Kidney epithelial cell (primary cell): ENCODE results near the gene ARHGAP31. TPM values are rescaled to one million over a fixed set of nuclear protein-coding genes. Genes with fewer than 3 reads are reported as not detected.
A peak's percentile ranks its signal among the peaks of the same experiment; 100 is the strongest.

Experiments
- DNase-seq: peaks from one replicate; pipeline ENCODE4 v3.0.0-alpha.2; 2010; ENCODE audit warnings: low read depth
- H3K27me3 ChIP-seq: 2 replicates; pipeline ENCODE4 v1.6.0; 2011; ENCODE audit warnings: low read length; ENCODE audit not compliant: control insufficient read depth, insufficient read depth
- H3K36me3 ChIP-seq: 2 replicates; pipeline ENCODE4 v1.5.1; 2011; ENCODE audit warnings: low read length; ENCODE audit not compliant: control insufficient read depth, insufficient read depth
- H3K4me3 ChIP-seq: 2 replicates; pipeline ENCODE4 v1.5.1; 2011; ENCODE audit warnings: low read depth, mild to moderate bottlenecking, control low read depth, low read length
- total RNA-seq: library from RNA; depleted of rRNA; stranded (reverse); fragments of >200 nt; gene quantifications from 2 replicates; pipeline ENCODE4 v1.2.3, GENCODE V29; 2015
- TF ChIP-seq, protein P1 (sequence below): IDR thresholded peaks from 2 replicates; pipeline ENCODE4 v1.5.1; 2011; ENCODE audit warnings: mild to moderate bottlenecking, moderate library complexity, low read length, control low read depth, inconsistent platforms; ENCODE audit not compliant: insufficient read depth, poor library complexity, severe bottlenecking

Gene ARHGAP31
- total RNA-seq, 1 donor from 2014 or later, result 18.5 TPM

DNA sequence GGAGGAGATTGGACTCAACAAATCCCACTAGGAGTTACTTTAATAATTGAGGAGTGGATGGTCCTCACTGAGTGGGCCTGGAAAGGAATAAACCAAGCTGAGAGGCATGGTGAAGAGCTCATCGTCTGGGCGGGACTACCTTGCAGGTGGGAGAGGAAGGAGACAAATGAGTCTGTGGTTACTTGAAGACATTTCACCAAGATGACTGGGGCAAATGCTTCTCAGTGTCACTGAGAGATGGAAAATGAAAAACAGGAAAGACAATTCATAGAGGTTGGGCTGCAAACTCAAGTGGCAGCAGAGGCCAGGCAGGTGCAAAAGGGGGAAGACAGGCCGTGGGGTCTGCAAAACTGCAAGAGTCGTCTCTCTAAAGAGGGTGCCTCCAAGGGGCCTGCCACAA is 1.5 kb upstream of the ARHGAP31 start:
- TF ChIP-seq, protein P1, sequence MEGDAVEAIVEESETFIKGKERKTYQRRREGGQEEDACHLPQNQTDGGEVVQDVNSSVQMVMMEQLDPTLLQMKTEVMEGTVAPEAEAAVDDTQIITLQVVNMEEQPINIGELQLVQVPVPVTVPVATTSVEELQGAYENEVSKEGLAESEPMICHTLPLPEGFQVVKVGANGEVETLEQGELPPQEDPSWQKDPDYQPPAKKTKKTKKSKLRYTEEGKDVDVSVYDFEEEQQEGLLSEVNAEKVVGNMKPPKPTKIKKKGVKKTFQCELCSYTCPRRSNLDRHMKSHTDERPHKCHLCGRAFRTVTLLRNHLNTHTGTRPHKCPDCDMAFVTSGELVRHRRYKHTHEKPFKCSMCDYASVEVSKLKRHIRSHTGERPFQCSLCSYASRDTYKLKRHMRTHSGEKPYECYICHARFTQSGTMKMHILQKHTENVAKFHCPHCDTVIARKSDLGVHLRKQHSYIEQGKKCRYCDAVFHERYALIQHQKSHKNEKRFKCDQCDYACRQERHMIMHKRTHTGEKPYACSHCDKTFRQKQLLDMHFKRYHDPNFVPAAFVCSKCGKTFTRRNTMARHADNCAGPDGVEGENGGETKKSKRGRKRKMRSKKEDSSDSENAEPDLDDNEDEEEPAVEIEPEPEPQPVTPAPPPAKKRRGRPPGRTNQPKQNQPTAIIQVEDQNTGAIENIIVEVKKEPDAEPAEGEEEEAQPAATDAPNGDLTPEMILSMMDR, result no peak
- no peaks in the 10 kb centered on the region for H3K36me3 ChIP-seq
- no peaks in the 10 kb centered on the region for H3K27me3 ChIP-seq
- H3K4me3 ChIP-seq, result no peak overlapping the region
- no peak for DNase-seq

DNA sequence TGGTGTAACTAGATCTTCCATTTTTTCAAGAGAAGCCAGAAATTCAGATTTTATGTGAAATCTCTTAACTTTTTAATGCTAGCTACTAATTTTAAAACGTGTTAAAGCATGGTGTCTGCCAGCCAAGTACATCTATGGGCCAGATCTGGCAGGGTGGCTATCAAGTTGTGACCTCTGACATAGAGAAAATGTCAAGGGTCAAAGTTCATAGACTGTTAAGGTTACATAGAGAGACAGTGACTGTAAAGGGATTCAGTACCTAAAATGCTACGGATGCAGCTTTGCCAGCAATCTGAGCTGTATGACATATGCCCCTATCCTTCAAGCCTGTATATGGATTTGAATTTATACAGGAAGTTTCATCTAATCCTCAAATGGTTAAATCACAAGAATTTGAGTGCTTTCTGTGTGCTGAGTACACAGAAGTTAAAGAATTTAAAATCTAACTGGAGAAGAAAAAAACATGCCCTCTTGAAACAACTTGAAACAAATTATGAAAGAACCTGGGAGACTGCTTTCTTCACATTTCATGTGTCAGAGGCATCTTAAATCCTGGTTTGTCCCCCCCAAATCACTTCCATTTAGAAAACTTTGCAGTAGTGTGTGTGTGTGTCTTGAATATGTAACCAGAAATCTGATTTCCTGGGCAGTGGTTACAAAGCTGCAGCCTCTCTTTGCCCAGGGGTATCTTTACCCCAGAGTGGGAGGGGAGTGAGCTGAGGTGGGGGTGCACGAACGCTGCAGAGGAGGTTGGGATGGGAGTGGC is 895 bp upstream of the ARHGAP31 start:
- Histone ChIP-seq H3K27me3 (no peaks in the 10 kb centered on the region), H3K4me3 (peak overlapping the region; percentile 59), H3K36me3 (no peaks in the 10 kb centered on the region)
- TF ChIP-seq, protein P1, result no peak
- no peak for DNase-seq

DNA sequence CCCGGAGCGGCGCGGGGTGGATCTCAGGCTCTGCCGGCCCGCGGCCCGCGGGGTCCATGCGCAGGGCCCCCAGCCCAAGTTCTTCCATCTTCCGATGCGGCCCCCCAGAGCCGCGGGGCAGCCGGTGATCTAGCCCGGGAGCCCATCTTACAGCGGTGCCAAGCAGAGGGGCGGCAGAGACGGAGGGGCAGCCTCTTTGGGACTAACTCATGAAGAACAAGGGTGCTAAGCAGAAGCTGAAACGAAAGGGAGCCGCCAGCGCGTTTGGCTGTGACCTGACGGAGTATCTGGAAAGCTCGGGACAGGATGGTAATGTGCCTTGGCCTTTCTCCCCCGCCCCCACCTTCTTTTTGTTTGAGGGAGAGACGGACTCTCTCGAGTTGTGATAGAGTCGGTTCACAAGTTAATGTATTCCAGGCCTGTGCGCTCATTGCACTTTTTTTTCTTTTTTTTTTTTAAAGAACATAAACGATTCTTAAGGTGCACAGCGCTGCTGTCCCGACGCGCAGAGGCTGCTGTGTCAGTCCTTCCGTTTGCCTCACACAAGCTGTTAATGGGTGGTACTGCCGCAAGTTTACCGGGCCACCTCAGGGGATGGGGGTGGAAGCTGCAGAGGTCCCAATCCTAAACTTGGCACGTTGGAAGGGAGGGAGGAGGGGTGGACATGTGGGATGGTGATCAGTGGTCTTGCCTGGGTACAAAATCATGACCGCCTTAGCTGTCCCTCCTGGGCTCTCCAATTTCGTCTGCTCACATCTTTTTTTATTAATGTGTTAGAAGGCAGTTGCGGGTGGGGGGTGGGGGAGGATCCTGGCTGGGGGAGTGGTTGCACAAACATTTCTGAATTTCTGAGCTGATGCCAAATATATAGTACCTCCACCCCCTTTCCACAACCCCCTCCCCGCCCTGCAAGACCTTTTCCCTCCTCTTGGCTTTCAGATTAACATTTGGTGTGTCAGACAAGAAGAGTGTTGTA is 801 bp downstream of the ARHGAP31 start:
- no peak for DNase-seq

DNA sequence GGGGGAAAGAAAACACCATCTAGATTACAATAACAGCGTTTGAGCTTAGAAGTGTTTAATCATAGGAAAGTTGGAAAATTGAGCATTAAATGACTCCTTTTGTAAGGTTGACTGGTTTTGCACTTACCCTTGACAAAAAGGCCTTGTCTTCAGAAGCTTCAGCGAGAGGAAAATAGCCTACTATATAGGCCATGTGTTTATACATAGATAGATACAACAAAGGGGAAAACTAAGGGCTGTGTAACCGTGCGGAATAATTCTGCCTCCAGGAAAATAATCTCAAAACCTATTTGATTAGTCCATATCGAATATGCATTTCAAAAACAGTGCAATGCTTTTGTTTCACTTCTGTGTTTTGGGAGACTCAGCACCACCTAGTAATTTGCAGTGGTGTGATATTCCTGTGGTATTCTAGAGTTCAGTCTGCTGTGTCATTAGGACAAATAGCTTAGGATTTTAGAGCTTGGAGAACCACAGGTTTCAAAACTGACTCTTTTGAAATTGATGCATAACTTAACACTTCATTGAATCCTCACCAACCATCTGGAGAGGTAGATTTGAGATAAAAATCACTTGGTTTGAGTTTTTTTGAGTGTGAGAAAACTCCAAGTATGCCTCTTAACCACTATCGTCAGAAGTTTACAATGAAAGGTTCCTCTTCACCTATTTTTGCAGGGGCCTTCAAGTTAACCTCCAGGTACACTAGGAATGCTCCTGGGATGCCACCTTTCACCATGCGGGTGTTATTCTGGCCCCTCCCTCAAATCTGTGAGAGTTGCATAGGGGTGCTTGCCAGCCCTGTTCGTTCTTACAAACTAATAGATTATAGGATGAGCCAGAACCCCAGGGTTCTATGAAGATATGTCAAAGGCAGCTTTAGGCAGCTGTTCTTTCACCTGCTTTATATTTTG is 1.9 kb downstream of the ARHGAP31 start:
- no peaks in the 10 kb centered on the region for H3K27me3 ChIP-seq
- no peak for DNase-seq
- no peaks in the 10 kb centered on the region for H3K36me3 ChIP-seq
- H3K4me3 ChIP-seq, result peak overlapping the region; percentile 59
- TF ChIP-seq, protein P1, result no peak

More for the DNA sequence above, 801 bp downstream of the ARHGAP31 start:
- no peaks in the 10 kb centered on the region for H3K27me3 ChIP-seq
- TF ChIP-seq, protein P1, result no peak
- H3K36me3 ChIP-seq, result no peaks in the 10 kb centered on the region
- H3K4me3 ChIP-seq, result peak overlapping the region; percentile 59

DNA sequence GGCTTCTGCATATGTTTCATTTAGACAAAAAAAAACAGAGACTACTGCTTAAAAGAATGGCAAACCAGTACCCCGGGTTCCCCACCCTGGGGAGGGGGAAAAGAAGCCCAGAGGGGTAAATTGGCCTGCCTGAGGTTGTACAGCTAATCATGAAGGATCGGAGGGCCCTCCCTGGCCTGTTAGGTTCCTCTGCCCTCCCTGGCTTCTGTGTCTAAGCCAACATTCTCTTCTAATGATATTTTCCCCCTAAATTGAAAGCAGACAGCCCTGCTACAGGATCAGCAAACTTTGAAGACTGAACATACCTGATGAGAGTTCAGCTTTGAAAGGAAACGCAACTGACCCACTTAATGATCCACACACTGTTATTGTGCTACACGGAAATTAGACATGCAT is 2.5 kb downstream of the ARHGAP31 start:
- TF ChIP-seq, protein P1, result no peak
- Histone ChIP-seq H3K27me3 (no peaks in the 10 kb centered on the region), H3K4me3 (no peak overlapping the region), H3K36me3 (no peaks in the 10 kb centered on the region)
- DNase-seq, result no peak
